Cardiac muscle cell (in vitro differentiated cells and primary cell): Measurements from ENCODE around the gene CARD18. TPM values are rescaled to one million over a fixed set of nuclear protein-coding genes. Genes with fewer than 3 reads are reported as not detected.

Source experiments
- DNase-seq, 2 donors: peaks; one replicate each; pipeline versions ENCODE4 v3.0.0 to v3.0.0-alpha.2; 2010 to 2017; ENCODE audit warnings: low read depth in 1 of 2, low spot score in 1 of 2
- H3K27ac ChIP-seq: fragments of 200-600 bp; sonication (generic); 2 replicates; pipeline ENCODE4 v1.5.1; 2016
- H3K27me3 ChIP-seq: fragments of 200-600 bp; sonication (generic); 2 replicates; pipeline ENCODE4 v1.6.0; 2016; ENCODE audit warnings: control low read depth
- H3K36me3 ChIP-seq: fragments of 200-600 bp; sonication (generic); 2 replicates; pipeline ENCODE4 v1.5.1; 2016; ENCODE audit warnings: control low read depth
- H3K4me1 ChIP-seq: fragments of 200-600 bp; sonication (generic); 2 replicates; pipeline ENCODE4 v1.8.1; 2017; ENCODE audit warnings: low read depth, mild to moderate bottlenecking, mixed run types
- H3K4me3 ChIP-seq: fragments of 200-600 bp; sonication (generic); 2 replicates; pipeline ENCODE4 v1.5.1; 2016; ENCODE audit warnings: mild to moderate bottlenecking
- H3K9me3 ChIP-seq: fragments of 200-600 bp; sonication (generic); 2 replicates; pipeline ENCODE4 v1.5.1; 2017; ENCODE audit warnings: low read depth, mild to moderate bottlenecking, control low read depth
- polyA plus RNA-seq: library from polyadenylated mRNA; unstranded; fragments of >200 nt; fragmentation: Nextera tagmentation; extraction: Ambion mirVana; gene quantifications from 2 replicates; pipeline ENCODE4 v1.2.1, GENCODE V29; 2016
- total RNA-seq: library from RNA; depleted of rRNA; stranded (reverse); fragments of >200 nt; gene quantifications from 2 replicates; pipeline ENCODE4 v1.2.3, GENCODE V29; 2016
- TF ChIP-seq, protein P1 (sequence below): IDR thresholded peaks from 2 replicates; pipeline ENCODE4 v1.5.1; 2012; ENCODE audit warnings: low read depth, mild to moderate bottlenecking, low read length

Gene CARD18
- total and polyA plus RNA-seq, 2 experiments from 2014 or later, result 0.50 TPM; not detected in 1

DNA sequence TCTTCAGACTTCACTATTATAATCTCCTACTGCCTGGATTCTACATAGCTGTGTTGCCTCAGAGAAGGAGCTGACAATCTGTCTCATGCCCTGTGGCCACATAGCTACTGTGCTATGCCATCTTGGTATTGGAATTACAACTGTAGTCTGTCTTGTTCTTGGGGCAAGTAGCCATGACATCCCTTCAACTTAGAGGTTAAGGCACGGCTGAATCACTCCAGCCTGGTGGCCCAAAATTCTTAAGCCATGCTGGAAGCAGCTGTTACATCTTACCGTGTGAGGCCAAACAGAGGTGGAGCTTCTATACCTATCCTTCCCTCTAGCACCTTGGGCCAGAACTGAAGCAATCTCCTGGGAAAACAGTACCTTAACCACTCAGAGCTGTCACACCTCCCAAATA lies 14.8 kb downstream of the CARD18 start:
- no peaks in the 10 kb centered on the region for H3K9me3 ChIP-seq
- H3K27me3 ChIP-seq, result no peaks in the 10 kb centered on the region
- no peak overlapping the region for H3K27ac ChIP-seq
- no peaks in the 10 kb centered on the region for H3K36me3 ChIP-seq
- H3K4me1 ChIP-seq, result no peaks in the 10 kb centered on the region
- no peak for DNase-seq
- H3K4me3 ChIP-seq, result no peak overlapping the region
- TF ChIP-seq, protein P1, sequence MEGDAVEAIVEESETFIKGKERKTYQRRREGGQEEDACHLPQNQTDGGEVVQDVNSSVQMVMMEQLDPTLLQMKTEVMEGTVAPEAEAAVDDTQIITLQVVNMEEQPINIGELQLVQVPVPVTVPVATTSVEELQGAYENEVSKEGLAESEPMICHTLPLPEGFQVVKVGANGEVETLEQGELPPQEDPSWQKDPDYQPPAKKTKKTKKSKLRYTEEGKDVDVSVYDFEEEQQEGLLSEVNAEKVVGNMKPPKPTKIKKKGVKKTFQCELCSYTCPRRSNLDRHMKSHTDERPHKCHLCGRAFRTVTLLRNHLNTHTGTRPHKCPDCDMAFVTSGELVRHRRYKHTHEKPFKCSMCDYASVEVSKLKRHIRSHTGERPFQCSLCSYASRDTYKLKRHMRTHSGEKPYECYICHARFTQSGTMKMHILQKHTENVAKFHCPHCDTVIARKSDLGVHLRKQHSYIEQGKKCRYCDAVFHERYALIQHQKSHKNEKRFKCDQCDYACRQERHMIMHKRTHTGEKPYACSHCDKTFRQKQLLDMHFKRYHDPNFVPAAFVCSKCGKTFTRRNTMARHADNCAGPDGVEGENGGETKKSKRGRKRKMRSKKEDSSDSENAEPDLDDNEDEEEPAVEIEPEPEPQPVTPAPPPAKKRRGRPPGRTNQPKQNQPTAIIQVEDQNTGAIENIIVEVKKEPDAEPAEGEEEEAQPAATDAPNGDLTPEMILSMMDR, result no peak

DNA sequence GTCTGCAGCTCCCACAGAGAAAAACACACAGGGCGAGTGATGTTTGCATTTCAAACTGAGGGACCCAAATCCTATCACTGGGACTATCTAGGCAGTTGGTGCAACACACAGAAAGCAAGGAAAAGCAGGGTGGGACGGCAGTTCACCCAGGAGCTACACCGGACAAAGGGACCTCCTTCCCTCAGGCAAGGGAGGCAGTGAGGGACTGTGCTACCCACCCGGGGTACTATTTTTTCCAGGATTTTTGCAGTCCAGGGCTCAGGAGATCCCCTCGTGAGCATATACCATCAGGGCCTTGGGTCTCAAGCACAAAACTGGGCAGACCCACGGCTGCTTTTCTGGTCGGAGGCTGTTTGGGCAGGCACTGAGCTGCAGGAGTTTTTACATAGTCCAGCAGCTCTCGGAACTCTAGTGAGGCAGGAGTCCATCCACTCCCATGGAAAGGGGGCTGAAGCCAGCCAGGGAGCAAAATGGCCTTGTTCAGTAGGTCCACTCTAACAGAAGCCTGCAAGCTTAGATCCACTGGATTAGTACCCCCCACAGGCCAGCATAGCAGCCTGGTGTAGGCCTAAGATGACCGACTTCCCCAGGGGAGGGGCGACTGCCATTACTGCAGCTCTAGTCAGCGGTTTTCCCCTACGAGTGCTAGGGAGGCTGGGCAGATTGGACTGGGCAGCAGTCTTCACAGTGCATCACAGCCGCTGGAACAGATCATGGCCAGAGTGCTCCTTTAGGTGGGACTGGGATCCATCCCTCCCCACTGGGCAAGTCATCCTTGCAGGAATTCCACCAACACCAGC lies 28.2 kb downstream of the CARD18 start:
- DNase-seq, result peak in 1 of 2 donors; percentile 2
- H3K9me3 ChIP-seq, result no peaks in the 10 kb centered on the region
- no peaks in the 10 kb centered on the region for H3K27me3 ChIP-seq
- H3K27ac ChIP-seq, result no peak overlapping the region
- TF ChIP-seq, protein P1, result no peak
- no peaks in the 10 kb centered on the region for H3K4me1 ChIP-seq
- no peaks in the 10 kb centered on the region for H3K36me3 ChIP-seq
- no peak overlapping the region for H3K4me3 ChIP-seq

DNA sequence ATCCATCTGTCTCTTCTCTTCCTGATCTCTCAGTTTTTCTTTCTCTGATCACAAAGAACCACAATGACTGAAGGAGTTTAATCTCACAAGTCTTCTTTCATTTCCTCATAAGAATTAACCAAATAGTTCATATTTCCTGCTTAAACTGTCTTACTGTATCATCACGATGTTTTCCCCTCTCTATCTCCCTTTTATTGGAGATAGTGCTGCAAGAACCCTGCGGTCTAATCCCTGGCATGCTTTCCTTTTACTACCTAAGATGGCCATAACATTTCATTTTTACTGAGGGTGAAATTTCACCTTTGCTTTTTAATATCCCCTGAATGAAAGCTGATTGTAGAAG lies 28.9 kb downstream of the CARD18 start:
- Histone ChIP-seq H3K36me3 (no peaks in the 10 kb centered on the region), H3K4me1 (no peaks in the 10 kb centered on the region), H3K4me3 (no peak overlapping the region), H3K9me3 (no peaks in the 10 kb centered on the region), H3K27ac (no peak overlapping the region), H3K27me3 (no peaks in the 10 kb centered on the region)
- DNase-seq, result peak in 1 of 2 donors; percentile 29
- TF ChIP-seq, protein P1, result no peak

DNA sequence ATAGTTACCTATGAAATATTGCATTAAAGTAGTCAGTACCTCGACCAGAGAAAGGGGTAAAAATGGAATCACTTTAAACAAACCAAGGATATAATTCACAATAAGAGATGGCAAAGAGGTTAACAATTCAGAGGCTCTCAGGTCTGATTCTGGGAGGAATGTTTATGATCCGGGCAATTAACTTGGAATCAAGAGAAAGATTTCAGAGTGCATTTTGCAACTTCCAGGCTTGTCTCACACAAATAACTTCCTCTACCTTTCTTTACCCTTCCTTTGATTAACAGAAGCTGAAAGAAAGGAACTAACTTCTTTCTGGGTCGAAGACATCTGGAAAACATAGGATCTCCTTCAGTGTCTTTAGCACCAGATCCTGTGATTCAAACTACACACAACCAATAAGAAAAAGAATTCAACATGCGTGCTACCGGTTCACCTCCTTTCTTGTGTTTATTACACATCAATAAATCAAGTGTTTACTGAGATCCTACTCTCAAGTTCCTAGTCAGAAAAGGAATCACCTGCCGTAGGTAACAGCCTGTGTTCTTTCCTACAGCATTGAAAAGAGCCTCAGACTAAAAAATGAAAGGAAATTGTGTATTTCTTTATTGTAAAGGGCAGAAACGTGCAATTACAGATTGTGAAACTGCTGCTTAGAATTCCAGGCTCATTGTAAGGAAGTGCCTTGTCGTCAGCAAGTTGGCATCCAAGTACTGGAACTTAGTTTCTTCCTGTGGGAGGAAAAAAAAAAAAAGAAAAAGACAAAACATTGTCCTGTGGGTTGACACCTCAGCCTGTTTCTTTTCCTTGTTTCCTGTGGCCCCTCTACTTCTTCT lies 29.5 kb downstream of the CARD18 start:
- no peak overlapping the region for H3K27ac ChIP-seq
- H3K36me3 ChIP-seq, result no peaks in the 10 kb centered on the region
- DNase-seq, result peak in 1 of 2 donors; percentile 76
- no peaks in the 10 kb centered on the region for H3K9me3 ChIP-seq
- no peaks in the 10 kb centered on the region for H3K27me3 ChIP-seq
- TF ChIP-seq, protein P1, result no peak
- H3K4me1 ChIP-seq, result no peaks in the 10 kb centered on the region
- no peak overlapping the region for H3K4me3 ChIP-seq

DNA sequence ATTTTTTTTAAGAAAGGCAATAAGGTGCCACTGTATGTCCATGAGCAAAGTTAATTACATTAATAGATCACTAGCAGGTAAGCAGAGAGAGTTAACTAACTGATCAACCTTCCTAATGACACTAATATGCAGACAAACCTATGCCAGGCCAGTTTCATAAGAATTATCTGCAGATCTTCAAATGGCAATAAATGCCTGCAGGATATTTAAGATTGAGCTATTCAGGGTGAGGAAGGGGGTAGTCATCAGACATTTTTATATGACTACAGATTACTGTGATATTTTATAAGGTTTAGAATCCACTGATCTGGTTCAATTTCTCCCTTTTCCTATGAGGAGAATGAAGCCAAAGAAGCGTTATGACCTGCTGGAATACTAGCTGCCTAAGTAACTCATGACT lies 30.2 kb downstream of the CARD18 start:
- Histone ChIP-seq H3K36me3 (no peaks in the 10 kb centered on the region), H3K9me3 (no peaks in the 10 kb centered on the region), H3K4me3 (no peak overlapping the region), H3K27me3 (no peaks in the 10 kb centered on the region), H3K4me1 (no peaks in the 10 kb centered on the region), H3K27ac (no peak overlapping the region)
- no peak for DNase-seq
- TF ChIP-seq, protein P1, result no peak
